HG02970 (cell line): ENCODE results near the gene USP38.
"Not testable (repeated sequence)": the region's sequence is repeated elsewhere in the genome, so short reads cannot be mapped to it uniquely, and the experiment has no call there.

Source experiments
- ATAC-seq: cut with Tn5 transposase; IDR thresholded peaks from one replicate; pipeline ENCODE4 v1.9.1; 2021; ENCODE audit warnings: mild to moderate bottlenecking, moderate library complexity, moderate number of reproducible peaks; ENCODE audit not compliant: unreplicated experiment, low FRiP score

USP38 gene

DNA sequence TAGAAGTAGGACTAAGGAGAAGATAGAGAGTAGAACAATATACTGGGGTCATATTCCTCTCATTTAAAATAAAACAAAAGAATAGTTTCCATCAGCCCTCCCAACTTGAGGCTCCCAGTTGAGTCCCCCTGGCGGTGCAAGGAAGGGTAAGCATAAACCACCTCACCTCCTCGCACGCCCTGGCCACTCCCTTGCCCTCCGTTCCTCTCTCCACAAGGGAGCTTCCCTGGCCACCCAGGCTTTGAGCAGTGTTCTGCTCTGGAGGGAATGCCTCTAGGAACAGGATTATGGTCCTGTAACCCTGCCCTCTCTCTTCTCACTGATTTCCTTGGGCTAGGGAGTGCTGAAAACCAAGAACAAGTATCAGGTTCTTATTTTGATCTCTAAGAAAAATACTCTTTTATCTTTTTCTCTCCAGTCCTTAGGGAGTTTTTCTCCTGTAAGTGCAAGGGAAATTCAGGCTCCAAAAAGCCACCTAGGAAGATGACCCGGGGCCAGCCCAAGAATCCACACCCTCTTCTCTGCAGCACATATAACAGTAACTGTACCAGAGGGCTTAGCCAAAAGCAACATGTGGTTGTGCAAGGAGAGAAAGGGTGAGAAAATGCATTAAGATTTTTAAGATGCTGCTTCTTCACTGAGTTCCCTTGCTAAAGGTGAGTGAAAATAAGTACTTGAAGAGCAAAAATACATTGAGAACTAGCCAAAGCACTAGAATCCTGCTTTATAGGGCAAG lies 69.9 kb downstream of the USP38 start:
- no peak for ATAC-seq

DNA sequence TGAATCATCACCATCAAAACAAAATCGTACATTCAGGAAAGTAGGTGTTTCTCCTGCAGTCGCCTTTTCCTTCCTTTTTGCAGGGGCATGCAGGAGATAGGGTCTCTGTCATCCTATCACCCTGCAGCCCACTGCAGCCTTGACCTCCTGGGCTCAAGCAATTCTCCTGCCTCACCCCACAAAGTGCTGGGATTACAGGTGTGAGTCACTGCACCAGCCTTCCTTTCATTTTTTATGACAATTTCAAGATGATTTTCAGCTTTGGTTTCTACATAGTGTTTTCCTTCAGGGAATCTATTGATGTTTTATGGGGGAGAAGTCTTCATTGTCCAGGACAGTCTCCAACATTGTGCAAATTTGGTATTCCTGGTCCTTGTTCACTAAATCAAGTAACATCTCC lies 71.7 kb downstream of the USP38 start:
- ATAC-seq = no peak

DNA sequence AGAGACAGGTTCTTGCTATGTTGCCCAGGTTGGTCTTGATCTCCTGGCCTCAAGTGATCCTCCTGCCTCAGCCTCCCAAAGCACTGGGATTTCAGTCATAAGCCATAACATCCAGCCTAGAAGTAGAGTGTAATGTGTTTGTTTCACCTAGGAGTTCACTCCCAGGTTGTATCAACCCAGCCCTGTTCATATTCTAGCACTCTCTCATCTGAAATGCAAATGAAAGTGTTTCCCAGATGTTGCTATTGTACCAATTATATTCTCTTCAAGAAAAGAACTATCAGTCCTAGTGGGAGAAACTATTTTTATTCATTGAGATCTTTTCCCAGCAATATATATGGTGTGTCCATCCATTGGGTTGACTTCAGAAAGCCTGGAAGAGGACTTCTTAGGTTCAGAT lies 72.6 kb downstream of the USP38 start:
- ATAC-seq = no peak

DNA sequence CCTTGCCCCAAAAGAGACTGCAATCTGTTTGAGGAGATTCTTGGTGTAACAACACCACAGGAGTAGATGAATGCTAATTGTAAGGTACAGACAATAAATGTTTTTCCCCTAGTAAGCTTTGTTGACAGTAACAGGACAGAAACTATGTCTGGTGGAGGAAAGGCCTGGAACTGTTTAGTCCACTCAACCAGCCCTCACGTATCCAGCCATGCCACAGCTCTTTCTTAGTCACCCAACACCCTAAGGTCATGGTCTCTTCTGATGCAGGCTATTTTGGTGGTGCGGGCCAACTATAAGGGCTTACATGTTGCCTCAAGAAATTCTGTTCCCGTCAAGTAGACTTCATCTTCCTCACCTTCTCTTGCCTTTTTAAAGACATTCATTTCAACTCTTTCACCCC lies 76.0 kb downstream of the USP38 start:
- no peak for ATAC-seq

DNA sequence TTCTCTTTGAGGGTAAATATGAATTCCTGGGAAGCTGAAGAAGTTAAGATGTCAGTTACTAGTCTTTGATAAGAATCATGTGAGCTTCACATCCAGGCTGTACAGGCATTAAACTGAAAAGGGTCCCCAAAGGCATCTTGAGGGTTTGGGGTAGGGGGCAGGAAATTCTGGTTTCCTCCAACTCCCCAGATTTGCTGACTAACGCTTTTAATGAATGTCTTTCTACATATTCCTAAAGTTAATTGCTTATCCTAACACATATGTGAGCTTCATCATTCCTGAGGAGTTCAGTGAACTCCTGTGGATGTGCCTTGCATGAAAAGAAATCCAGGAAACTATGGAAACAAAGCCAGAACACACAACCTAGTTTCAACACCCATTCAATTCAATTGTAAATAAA lies 78.1 kb downstream of the USP38 start:
- ATAC-seq = no peak

DNA sequence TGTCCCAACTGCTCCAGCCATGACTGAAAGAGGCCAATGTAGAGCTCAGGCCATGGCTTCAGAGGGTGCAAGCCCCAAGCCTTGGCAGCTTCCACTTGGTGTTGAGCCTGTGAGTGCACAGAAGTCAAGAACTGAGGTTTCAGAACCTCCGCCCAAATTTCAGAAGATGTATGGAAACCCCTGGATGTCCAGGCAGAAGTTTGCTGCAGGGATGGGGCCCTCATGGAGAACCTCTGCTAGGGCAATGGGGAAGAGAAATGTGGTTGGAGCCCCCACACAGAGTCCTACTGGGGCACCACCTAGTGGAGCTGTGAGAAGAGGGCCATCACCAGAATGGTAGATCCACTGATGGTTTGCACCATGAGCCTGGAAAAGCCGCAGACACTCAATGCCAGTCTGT lies 83.0 kb downstream of the USP38 start:
- ATAC-seq = not testable (repeated sequence)

DNA sequence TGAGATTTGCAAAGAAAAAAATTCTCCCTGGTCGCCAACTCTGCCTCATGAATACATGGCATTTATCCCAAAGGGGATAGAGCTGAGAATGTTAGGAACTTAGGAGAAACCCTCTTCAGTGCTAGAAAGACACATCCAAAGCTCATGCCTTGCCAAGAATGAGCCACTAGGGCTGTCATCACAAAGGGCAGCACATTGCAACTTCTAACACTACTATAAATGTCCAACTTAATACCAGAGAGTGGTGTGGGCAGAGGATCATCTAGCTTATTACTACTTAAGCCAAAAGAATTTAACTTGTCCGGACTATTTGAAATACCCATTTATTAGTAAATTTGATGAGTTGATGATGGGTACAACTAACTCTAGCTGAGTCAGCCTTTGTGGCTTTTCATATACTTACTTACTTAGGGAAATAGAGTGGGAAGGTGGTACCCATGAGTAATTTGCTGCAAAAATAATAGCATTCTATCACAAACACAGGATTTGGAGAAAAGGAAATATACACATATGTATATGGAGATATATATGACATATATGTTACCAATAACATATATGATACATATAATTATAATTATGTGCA lies 85.6 kb downstream of the USP38 start:
- ATAC-seq = no peak
